ENCODE measurements around the gene ENTPD6.
"Not testable (repeated sequence)": the region's sequence is repeated elsewhere in the genome, so short reads cannot be mapped to it uniquely, and the experiment has no call there.

The ENTPD6 gene

GRCh38 chr20:25195014-25195961 is at the start of gene ENTPD6:
TSS of gene ENTPD6 (plus strand) at chr20:25195712. CDS start at chr20:25206537, 10,825 bp downstream.
- peak; percentile 83 for DNase-seq

- DNase-seq = no peak
Observed at GRCh38 chr20:25146976-25147375, 48.5 kb upstream of the ENTPD6 start.

GRCh38 chr20:25147716-25148115 is 47.8 kb upstream of the ENTPD6 start:
- DNase-seq = no peak

- DNase-seq = no peak
Observed at GRCh38 chr20:25148181-25148981, 47.1 kb upstream of the ENTPD6 start.

- DNase-seq = no peak
Observed at GRCh38 chr20:25148982-25149846, 46.3 kb upstream of the ENTPD6 start.

- DNase-seq = no peak
Observed at GRCh38 chr20:25150016-25150415, 45.5 kb upstream of the ENTPD6 start.

GRCh38 chr20:25158043-25158442 is 37.5 kb upstream of the ENTPD6 start:
- DNase-seq = no peak

GRCh38 chr20:25160467-25160866 is 35.0 kb upstream of the ENTPD6 start:
- DNase-seq = no peak

- DNase-seq = no peak
Observed at GRCh38 chr20:25160897-25161296, 34.6 kb upstream of the ENTPD6 start.

GRCh38 chr20:25165128-25165527 is 30.4 kb upstream of the ENTPD6 start:
- no peak for DNase-seq

- DNase-seq = peak; percentile 35
Observed at GRCh38 chr20:25166105-25166782, 29.3 kb upstream of the ENTPD6 start.

GRCh38 chr20:25173321-25173720 is 22.2 kb upstream of the ENTPD6 start:
- no peak for DNase-seq

- no peak for DNase-seq
Observed at GRCh38 chr20:25173886-25174308, 21.6 kb upstream of the ENTPD6 start.

- DNase-seq = no peak
Observed at GRCh38 chr20:25176184-25176583, 19.3 kb upstream of the ENTPD6 start.

- DNase-seq = no peak
Observed at GRCh38 chr20:25177890-25178321, 17.6 kb upstream of the ENTPD6 start.

- peak; percentile 46 for DNase-seq
Observed at GRCh38 chr20:25178563-25179438, 16.7 kb upstream of the ENTPD6 start.

GRCh38 chr20:25179439-25180089 is 15.9 kb upstream of the ENTPD6 start:
- DNase-seq = no peak

GRCh38 chr20:25184391-25184790 is 11.1 kb upstream of the ENTPD6 start:
- not testable (repeated sequence) for DNase-seq

GRCh38 chr20:25187220-25187619 is 8.3 kb upstream of the ENTPD6 start:
- DNase-seq = no peak

- no peak for DNase-seq
Observed at GRCh38 chr20:25187635-25188034, 7.9 kb upstream of the ENTPD6 start.

Measured in SHP77 treated with DMSO at 0.1 percent for 48 hours (cell line).